Astrocyte (in vitro differentiated cells and primary cell): Measurements from ENCODE around the gene CPZ. TPM values are rescaled to one million over a fixed set of nuclear protein-coding genes. Genes with fewer than 3 reads are reported as not detected.
A peak's percentile ranks its signal among the peaks of the same experiment; 100 is the strongest.

Experiments used
- DNase-seq: peaks from one replicate; pipeline ENCODE4 v3.0.0-alpha.2; 2010; ENCODE audit warnings: low read depth
- FAIRE-seq: peaks from 2 replicates; lab custom pipeline; 2011; peaks lifted over from hg19 to GRCh38; lab: Jason Lieb, UNC
- H2AFZ ChIP-seq: 2 replicates; pipeline ENCODE4 v1.6.0; 2012; ENCODE audit warnings: low read depth, low read length, inconsistent platforms
- H3K27ac ChIP-seq: 2 replicates; pipeline ENCODE4 v1.5.1; 2011; ENCODE audit warnings: low read depth, low read length, inconsistent platforms
- H3K27me3 ChIP-seq: 2 replicates; pipeline ENCODE4 v1.6.0; 2011; ENCODE audit warnings: low read length, inconsistent platforms; ENCODE audit not compliant: insufficient read depth
- H3K36me3 ChIP-seq: 2 replicates; pipeline ENCODE4 v1.5.1; 2011; ENCODE audit warnings: low read length, inconsistent platforms; ENCODE audit not compliant: insufficient read depth
- H3K4me1 ChIP-seq: 2 replicates; pipeline ENCODE4 v1.5.1; 2011; ENCODE audit warnings: low read length, inconsistent platforms; ENCODE audit not compliant: insufficient read depth
- H3K4me2 ChIP-seq: 2 replicates; pipeline ENCODE4 v1.6.0; 2012; ENCODE audit warnings: low read length, inconsistent platforms
- H3K4me3 ChIP-seq: 2 replicates; pipeline ENCODE4 v1.5.1; 2011; ENCODE audit warnings: low read depth, mild to moderate bottlenecking, low read length, inconsistent platforms; ENCODE audit not compliant: insufficient read depth
- H3K79me2 ChIP-seq: 2 replicates; pipeline ENCODE4 v1.6.0; 2012; ENCODE audit warnings: mild to moderate bottlenecking, low read length, inconsistent platforms; ENCODE audit not compliant: insufficient read depth
- H3K9ac ChIP-seq: 2 replicates; pipeline ENCODE4 v1.6.0; 2012; ENCODE audit warnings: mild to moderate bottlenecking, low read length, inconsistent platforms
- H3K9me3 ChIP-seq: 2 replicates; pipeline ENCODE4 v1.5.1; 2012; ENCODE audit warnings: low read depth, mild to moderate bottlenecking, low read length, inconsistent platforms; ENCODE audit not compliant: insufficient read depth
- H4K20me1 ChIP-seq: 2 replicates; pipeline ENCODE4 v1.6.0; 2012; ENCODE audit warnings: low read length, inconsistent platforms; ENCODE audit not compliant: insufficient read depth
- H3K27ac Mint-ChIP-seq: one replicate; pipeline ENCODE4 v1.8.0; 2021; ENCODE audit warnings: mild to moderate bottlenecking, mixed read lengths; ENCODE audit not compliant: unreplicated experiment
- H3K27me3 Mint-ChIP-seq: one replicate; pipeline ENCODE4 v1.8.0; 2021; ENCODE audit warnings: low read depth, mixed read lengths; ENCODE audit not compliant: unreplicated experiment
- H3K36me3 Mint-ChIP-seq: one replicate; pipeline ENCODE4 v1.8.0; 2021; ENCODE audit warnings: low read depth, mixed read lengths; ENCODE audit not compliant: unreplicated experiment
- H3K4me1 Mint-ChIP-seq: one replicate; pipeline ENCODE4 v1.8.0; 2021; ENCODE audit warnings: low read depth, mixed read lengths; ENCODE audit not compliant: unreplicated experiment
- H3K4me3 Mint-ChIP-seq: one replicate; pipeline ENCODE4 v1.8.0; 2021; ENCODE audit warnings: mild to moderate bottlenecking, moderate library complexity, mixed read lengths; ENCODE audit not compliant: unreplicated experiment
- H3K9me3 Mint-ChIP-seq: one replicate; pipeline ENCODE4 v1.8.0; 2021; ENCODE audit warnings: mild to moderate bottlenecking, mixed read lengths; ENCODE audit not compliant: unreplicated experiment
- EZH2 ChIP-seq: IDR thresholded peaks from 2 replicates; pipeline ENCODE4 v1.6.1; 2012; ENCODE audit warnings: mild to moderate bottlenecking, low read length, inconsistent platforms; ENCODE audit not compliant: insufficient read depth
- total RNA-seq: library from RNA; stranded (reverse); gene quantifications from 2 replicates; pipeline ENCODE4 v1.2.1, GENCODE V29; 2021
- TF ChIP-seq, protein P1 (sequence below): IDR thresholded peaks from 2 replicates; pipeline ENCODE4 v1.5.1; 2011; ENCODE audit warnings: low read depth, mild to moderate bottlenecking, inconsistent platforms, low read length, moderate library complexity; ENCODE audit not compliant: insufficient read depth

The CPZ gene
- total RNA-seq, 1 donor from 2014 or later = 6.3 TPM

DNA sequence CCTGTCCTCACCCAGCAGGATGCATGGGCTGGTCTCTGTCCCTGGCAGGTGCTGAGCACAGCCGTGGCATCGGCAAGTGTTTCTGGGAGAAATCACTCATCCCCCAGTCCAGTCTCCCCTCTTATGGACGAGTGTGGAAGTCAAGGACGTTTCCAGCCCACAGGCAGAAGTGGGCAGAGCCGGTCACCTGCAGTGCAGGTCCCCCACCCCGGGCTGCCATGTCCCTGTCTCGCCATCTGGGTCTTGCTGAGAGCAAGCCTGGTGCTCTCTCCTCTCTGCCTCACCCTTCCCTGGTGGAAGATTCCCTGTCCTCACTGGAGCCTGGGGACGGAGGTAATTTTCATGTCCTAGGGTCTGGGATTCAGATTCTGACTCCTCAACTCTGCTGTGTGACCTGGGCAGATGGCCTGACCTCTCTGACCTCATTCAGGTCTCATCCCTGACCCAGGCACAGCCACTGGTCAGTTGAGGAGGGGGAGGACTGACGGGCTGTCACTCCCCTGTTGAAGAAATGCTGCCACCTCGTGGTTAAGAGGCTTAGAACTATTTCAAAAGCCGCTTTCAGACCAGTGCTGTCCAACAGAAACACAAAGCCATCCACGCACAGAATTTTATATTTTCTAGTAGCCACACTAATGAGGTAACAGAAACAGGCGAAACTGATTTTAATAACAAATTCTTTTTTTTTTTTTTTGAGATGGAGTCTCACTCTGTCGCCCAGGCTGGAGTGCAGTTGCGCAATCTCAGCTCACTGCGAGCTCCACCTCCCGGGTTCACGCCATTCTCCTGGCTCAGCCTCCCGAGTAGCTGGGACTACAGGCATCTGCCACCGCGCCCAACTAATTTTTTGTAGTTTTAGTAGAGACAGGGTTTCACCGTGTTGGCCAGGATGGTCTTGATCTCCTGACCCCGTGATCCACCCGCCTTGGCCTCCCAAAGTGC is 1.8 kb downstream of the CPZ start:
- no peak overlapping the region for H3K4me2 ChIP-seq
- Mint-ChIP-seq H3K36me3 (no peaks in the 10 kb centered on the region), H3K27me3 (peaks cover 63% of the 10 kb centered on the region), H3K4me3 (peak overlapping the region; percentile 4), H3K27ac (no peak overlapping the region), H3K4me1 (no peaks in the 10 kb centered on the region), H3K9me3 (no peaks in the 10 kb centered on the region)
- DNase-seq (peak; percentile 34), FAIRE-seq (no peak)
- H3K27me3 ChIP-seq = peaks cover 33% of the 10 kb centered on the region
- H3K4me1 ChIP-seq = peaks cover 11% of the 10 kb centered on the region
- H3K4me3 ChIP-seq = no peak overlapping the region
- no peak overlapping the region for H3K9ac ChIP-seq
- no peak overlapping the region for H2AFZ ChIP-seq
- H4K20me1 ChIP-seq = peaks cover 6% of the 10 kb centered on the region
- TF ChIP-seq, protein P1, sequence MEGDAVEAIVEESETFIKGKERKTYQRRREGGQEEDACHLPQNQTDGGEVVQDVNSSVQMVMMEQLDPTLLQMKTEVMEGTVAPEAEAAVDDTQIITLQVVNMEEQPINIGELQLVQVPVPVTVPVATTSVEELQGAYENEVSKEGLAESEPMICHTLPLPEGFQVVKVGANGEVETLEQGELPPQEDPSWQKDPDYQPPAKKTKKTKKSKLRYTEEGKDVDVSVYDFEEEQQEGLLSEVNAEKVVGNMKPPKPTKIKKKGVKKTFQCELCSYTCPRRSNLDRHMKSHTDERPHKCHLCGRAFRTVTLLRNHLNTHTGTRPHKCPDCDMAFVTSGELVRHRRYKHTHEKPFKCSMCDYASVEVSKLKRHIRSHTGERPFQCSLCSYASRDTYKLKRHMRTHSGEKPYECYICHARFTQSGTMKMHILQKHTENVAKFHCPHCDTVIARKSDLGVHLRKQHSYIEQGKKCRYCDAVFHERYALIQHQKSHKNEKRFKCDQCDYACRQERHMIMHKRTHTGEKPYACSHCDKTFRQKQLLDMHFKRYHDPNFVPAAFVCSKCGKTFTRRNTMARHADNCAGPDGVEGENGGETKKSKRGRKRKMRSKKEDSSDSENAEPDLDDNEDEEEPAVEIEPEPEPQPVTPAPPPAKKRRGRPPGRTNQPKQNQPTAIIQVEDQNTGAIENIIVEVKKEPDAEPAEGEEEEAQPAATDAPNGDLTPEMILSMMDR = peak; percentile 64
- no peak for TF ChIP-seq EZH2
- H3K27ac ChIP-seq = no peak overlapping the region
- H3K36me3 ChIP-seq = no peaks in the 10 kb centered on the region
- H3K79me2 ChIP-seq = no peaks in the 10 kb centered on the region
- H3K9me3 ChIP-seq = no peaks in the 10 kb centered on the region

- Mint-ChIP-seq H3K4me3 (no peak overlapping the region), H3K27me3 (peaks cover 61% of the 10 kb centered on the region), H3K4me1 (no peaks in the 10 kb centered on the region), H3K27ac (no peak overlapping the region), H3K36me3 (no peaks in the 10 kb centered on the region), H3K9me3 (no peaks in the 10 kb centered on the region)
- H3K4me2 ChIP-seq = no peak overlapping the region
- no peak overlapping the region for H3K4me3 ChIP-seq
- DNase-seq = peak; percentile 12
- H3K79me2 ChIP-seq = no peaks in the 10 kb centered on the region
- no peak overlapping the region for H3K9ac ChIP-seq
- TF ChIP-seq EZH2 = no peak
- TF ChIP-seq, protein P1 = no peak
- no peaks in the 10 kb centered on the region for H3K9me3 ChIP-seq
- H2AFZ ChIP-seq = no peak overlapping the region
- peaks cover 31% of the 10 kb centered on the region for H3K27me3 ChIP-seq
- H3K36me3 ChIP-seq = no peaks in the 10 kb centered on the region
- H3K4me1 ChIP-seq = peaks cover 13% of the 10 kb centered on the region
- peaks cover 3% of the 10 kb centered on the region for H4K20me1 ChIP-seq
- H3K27ac ChIP-seq = no peak overlapping the region
- no peak for FAIRE-seq
Observed at GRCh38 chr4:8595237-8596087, 2.9 kb downstream of the CPZ start.
